GM21447 (cell line): Measurements from ENCODE around the gene GUCY1A1.
A peak's percentile ranks its signal among the peaks of the same experiment; 100 is the strongest.
"Not testable (repeated sequence)": the region's sequence is repeated elsewhere in the genome, so short reads cannot be mapped to it uniquely, and the experiment has no call there.

Source experiments
- ATAC-seq: cut with Tn5 transposase; IDR thresholded peaks from one replicate; pipeline ENCODE4 v1.9.1; 2021; ENCODE audit not compliant: unreplicated experiment

Gene GUCY1A1, protein sequence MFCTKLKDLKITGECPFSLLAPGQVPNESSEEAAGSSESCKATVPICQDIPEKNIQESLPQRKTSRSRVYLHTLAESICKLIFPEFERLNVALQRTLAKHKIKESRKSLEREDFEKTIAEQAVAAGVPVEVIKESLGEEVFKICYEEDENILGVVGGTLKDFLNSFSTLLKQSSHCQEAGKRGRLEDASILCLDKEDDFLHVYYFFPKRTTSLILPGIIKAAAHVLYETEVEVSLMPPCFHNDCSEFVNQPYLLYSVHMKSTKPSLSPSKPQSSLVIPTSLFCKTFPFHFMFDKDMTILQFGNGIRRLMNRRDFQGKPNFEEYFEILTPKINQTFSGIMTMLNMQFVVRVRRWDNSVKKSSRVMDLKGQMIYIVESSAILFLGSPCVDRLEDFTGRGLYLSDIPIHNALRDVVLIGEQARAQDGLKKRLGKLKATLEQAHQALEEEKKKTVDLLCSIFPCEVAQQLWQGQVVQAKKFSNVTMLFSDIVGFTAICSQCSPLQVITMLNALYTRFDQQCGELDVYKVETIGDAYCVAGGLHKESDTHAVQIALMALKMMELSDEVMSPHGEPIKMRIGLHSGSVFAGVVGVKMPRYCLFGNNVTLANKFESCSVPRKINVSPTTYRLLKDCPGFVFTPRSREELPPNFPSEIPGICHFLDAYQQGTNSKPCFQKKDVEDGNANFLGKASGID

DNA sequence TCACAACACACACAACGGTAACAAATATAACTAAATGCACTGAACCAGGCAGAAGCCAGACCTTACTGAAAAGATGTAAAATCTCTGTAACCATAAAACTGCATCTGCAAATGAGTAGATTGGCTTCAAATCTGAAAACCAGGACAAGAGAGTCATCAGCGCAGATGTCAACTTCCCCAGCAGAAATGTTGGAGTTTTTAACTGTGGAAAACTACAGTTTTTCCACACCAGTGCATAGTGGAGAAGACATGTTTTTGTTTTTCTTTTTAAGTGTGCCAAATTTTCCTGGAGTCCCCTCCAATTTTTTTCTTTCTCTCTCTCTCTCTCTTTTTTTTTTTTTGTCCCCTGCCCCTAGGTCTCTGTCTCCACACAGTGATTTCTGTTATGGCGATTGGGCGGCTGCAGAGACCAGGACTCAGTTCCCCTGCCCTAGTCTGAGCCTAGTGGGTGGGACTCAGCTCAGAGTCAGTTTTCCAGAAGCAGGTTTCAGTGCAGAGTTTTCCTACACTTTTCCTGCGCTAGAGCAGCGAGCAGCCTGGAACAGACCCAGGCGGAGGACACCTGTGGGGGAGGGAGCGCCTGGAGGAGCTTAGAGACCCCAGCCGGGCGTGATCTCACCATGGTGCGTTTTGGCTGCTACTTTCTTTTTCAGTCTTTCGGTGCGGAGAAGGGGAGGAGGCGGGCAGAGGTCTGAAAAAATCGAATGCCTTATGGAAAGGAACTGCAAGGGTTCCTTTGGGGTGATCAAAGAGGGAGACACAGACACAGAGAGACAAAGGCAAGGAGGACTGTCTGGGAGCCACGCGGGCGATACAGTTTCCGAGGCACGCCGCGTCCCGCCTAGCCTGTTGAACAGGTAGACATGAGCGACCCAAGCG lies at the start of gene GUCY1A1:
Gene GUCY1A1 (plus strand): TSS at position 505 of the 878 bp plus-strand sequence. CDS start 30,020 bp downstream, outside the sequence.
- ATAC-seq = peak; percentile 41

DNA sequence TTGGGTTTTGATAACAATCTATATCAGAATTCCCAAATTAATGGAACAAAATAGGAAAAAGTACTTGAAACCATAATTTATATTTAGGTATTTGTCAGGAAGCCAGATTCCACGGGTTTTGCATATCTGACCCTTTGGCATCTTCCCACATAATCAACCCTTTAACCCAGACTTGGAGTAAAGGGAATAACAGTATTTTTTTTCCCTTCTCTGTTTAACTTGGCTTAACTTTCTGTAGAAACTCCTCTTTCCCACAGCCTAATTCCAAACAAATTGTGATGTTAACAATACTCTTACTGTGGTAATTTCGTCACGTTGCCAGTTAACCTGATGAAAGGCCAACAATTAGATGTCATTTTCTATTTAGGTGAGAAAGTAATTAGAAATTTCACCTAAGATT lies 49.4 kb upstream of the GUCY1A1 start:
- ATAC-seq = no peak

DNA sequence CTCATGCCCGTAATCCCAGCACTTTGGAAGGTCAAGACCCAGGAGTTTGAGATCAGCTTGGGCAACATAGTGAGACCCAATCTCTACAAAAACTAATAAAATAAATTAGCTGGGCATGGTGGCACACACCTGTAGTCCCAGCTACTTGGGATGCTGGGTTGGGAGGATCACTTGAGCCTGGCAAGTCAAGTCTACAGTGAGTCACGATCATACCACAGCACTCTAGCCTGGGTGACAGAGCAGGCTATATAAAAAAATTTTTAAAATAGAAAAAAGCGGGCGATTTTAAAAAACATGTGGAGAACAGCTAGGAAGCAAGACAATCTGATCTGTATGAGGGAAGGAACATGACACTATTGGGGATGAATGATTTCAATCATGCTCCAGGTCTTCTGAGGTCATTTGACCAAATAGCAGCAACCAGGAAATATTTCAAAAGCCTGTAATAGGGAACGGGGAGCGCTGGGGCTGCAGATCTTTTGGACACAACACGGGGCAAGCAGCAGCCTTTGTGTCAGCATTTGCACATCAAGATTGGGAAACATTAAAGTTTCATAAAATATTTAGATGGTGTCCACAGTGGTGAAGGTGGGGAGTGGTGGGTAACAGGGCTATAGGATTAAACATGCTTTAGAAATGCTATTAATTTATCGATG lies 48.3 kb upstream of the GUCY1A1 start:
- ATAC-seq = no peak

DNA sequence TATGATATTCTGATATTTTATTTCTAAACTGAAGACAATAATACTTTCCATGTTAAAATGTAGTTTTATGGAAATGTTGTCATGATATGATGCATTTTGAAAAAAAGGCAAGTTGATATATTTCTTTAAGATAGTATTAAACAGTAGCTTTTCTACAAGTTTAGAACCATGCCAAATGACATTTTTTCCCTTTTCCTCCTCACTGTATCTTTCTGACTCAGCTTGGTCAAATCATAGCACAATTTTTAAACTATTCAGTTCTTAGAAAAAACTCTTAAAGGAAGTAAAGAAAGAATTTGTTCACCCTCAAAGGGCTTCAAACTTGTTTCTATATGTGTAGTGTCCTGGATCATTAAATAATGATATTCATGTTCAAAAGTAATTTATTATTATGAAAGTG lies 46.0 kb upstream of the GUCY1A1 start:
- no peak for ATAC-seq

DNA sequence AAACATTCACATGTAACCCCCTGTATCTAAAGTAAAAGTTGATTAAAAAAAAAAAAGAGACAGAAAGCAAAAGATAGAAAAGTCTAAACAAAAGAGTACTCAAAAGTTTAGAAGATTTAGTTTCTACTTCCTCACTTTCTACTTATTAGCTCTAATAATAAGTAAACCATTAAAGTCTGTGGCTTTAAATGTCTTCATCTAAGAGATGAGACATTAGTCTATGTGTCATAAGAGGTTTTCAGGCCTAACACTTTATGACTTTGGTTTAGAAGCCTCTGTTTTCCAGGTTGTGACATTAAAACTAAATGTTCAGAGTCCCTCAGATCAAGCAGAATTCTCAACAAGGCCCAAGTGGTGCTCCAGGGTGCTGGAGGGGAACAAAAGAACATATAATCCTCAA lies 42.2 kb upstream of the GUCY1A1 start:
- ATAC-seq = peak; percentile 98

DNA sequence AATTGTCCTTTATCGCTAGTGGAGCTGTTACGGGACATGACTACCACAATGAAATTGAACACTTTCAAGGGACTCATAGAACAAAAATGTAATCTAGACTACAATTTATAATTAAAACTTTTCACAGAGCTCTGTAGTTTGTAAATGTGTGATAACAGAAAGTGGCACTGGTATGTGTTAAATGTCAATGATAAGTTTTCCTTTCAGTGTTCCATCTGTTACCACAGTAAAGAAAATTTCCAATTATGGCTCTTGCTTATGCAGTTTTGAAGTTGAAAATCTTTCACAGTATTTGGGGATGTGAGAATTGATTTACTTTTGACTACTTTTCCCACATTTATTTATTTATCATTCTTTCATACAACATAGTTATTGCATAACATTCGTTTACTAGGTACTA lies 40.1 kb upstream of the GUCY1A1 start:
- ATAC-seq = no peak

DNA sequence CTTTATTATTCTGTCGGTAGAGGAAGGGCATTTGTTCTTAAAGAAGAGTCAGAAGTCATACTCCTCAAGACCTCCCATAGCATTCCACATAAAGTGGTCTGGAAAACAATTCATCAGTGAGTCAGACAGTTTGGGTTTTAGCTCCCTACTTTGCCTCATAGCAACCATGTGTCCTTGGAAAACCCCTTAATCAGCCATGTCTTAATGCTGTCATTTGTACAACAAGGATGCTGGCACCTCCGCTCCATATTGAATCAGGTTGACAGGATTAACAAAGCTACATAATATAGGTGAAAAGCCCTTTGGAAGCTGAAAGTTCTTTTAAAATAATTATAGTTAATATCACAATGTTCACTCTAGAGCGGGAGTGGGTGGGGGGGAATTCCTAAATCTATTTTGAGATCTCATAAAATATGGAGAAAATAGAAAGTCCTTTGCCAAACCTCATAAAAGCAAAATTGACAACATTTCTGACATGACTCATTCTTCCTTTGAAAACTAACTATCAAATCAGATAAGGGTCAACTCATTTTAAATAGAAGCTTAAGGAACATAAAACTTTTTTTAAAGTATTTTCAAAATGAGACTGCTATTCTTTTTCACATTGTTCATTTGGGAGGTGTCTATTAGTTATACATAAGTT lies 37.3 kb upstream of the GUCY1A1 start:
- no peak for ATAC-seq

DNA sequence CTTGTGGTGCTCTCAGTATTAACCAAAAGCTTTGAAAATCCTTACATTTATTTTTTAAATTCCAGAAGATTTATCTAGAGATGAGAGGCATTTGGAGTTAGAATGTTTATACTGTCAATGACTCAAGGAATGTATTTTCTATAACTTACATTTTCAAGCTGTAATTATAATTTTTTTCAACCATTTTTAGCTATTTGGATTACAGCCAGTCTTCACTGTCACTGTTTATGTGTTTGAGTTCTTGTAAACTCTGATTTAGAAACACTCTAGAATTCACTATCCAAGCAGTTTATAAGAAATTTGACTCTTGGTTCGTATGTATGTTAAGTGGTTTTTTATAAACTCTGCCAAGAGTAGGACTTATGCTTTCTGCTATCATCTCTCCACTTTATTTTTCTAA lies 36.7 kb upstream of the GUCY1A1 start:
- no peak for ATAC-seq

DNA sequence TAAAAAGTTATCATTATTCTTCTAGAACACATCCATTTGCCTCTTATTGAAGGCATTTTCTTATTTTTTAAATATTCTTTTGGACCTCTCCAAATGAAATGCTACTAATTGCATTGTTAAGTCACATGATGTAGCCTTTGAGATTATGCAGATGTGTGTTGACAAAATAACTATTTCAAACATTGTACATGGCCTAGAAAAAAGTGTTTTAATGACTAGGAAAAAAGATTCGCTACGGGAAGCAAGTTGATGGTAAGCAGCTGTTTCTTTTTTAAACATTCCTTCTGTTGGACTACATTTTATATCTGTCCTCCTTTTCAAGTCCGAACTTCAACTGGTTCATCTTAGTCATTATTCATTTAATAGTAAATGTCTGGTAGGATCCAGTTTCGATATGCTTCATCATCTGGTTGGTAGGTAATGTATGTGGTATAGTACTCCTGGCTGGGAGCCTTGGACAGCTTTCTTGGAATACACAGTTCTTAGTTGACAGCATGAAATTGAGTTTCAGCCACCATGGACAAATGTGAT lies 34.3 kb upstream of the GUCY1A1 start:
- no peak for ATAC-seq

DNA sequence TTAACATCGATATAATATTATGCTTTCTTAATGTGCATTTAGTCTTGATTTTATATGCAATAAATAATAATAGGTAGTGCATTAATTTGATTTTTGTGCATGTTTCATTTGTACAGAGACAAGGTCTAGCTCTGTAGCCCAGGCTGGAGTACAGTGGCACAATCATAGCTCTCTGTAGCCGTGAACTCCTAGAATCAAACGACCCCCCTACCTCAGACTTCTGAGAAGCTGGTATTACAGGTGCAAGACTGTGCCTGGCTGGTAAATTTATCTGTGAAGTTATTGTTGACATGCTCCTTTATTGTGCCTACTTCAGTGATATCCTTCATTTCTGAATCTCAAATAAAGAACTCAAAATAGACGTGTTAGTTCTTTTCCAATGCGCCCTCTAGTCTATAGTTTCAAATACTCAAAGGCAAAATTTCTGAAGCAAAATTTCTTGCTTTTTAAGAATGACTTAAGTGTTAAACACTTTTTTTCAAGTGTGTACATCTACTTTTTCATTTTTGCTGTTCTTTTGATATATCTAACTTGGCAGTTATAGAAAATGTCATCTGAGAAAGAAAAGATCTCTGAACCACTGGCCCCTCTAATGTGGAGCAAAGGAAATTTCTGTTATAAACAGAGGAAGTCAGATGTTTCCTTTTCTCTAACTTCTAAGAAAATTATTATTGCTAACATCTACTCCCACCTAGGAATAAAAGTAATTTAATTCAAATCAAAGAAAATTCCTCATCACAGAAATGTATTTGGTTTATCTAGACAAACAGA lies 28.3 kb upstream of the GUCY1A1 start:
- no peak for ATAC-seq

DNA sequence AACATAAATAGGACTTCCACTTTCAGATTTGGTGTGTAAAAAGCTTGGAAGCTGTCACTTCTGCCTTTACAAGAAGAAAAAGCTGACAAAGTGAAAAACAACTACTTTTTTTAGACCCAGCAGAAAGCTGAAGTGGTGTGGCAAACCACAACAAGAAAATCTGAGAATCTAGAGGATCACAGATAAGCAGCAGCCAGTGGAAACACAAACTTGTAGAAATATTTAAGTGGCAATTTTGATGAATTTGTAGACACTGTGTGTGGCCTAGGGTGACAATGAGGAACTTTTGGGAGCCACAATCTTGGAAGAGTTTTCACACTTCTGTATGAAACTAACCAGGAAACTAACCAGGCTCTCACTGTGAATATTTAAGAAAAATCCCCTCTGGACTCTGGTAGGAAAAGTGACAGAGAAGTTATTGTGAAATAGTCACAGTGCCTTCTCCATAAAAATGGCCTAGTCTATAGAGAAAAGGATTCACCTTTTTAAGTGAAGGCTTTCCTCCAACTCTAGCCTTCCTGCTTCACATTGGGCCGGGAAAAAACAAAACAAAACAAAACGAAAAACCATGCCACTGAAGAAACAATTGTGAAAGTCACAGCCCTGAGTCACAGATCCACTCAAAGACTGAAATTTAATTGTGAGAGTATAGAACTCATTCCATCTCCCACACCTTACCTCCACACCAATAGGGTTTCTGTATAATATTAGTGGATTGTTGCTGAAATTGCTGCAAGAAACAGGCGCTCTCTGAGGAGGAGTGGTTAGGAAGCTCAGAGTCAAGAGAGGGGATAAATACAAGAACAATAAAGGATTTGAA lies 26.7 kb upstream of the GUCY1A1 start:
- ATAC-seq = peak; percentile 94

DNA sequence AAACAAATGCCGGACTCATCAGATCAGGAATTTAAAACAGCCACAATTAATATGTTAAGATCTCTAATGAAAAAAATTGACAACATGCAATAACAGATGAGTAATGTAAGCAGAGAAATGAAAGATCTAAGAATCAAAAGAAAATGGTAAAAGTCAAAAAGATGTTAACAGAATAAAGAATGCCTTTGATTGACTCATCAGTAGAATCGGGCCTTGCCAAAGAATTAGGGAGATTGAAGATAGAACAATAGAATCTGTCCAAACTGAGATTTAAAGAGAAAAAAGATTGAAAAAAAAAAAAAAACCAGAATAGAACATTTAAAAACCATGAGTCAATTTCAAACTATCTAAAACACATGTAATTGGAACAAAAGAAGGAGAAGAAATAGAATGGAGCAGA lies 25.9 kb upstream of the GUCY1A1 start:
- ATAC-seq = no peak

DNA sequence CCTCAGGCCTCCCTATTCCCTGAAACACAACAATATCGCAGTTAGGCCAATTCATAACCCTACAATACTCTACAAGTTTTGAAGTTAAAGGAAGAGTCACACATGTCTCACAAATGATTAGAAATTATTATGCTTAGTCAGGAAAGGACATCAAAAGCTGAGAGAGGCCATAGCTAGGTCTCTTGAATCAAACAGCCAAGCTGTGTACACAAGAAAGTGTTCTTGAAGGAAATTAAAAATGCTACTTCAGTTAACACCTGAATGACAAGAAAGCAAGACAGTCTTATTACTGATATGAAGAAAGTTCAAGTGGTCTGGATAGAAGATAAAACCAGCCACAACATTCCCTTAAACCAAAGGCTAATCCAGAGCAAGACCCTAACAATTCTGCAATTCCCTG lies 23.6 kb upstream of the GUCY1A1 start:
- ATAC-seq = no peak

DNA sequence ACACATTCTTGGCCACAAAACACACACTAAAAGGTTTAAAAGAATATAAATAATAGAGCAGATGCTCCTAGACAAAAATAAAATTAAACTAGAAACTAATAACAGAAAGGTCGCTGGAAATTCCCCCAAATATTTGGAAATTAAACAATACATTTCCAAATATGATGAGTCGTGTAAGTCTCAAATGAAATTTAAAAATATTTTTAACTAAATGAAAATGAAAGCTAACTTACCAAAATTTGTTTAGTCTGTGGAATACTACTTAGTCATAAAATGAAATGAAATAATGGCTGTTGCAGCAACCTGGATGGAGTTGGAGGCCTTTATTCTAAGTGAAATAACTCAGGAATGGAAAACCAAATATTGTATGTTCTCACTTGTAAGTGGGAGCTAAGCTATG lies 20.6 kb upstream of the GUCY1A1 start:
- no peak for ATAC-seq

DNA sequence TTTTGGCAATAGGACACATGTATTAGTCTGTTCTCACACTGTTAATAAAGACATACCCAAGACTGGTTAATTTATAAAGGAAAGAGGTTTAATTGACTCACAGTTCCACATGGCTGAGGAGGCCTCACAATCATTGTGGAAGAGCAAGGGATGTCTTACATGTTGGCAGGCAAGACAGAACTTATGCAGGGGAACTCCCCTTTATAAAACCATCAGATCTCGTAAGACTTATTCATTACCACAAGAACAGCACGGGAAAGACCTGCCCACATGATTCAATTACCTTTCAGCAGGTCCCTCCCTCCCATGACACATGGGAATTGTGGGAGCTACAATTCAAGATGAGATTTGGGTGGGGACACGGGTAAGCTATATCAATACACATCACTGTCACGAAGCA lies 15.9 kb upstream of the GUCY1A1 start:
- ATAC-seq = not testable (repeated sequence)

DNA sequence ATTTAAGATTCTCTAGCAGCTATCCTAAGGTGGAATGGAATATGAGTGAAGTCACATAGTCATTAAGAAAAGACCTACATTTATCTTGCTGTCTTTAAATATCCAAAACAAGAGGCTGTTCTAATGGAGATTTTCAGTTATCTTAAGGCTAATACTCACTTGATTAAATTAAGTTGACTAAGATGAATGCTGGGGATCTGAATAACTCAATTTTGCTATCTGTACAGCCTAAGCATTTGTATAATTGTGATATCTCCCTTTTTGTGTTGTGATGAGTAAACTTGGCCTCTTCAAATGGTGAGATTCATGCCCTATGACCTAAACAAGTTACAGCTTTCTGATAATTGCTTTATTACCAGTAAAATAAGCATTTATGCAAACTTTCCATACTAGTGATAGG lies 13.6 kb upstream of the GUCY1A1 start:
- ATAC-seq = no peak

DNA sequence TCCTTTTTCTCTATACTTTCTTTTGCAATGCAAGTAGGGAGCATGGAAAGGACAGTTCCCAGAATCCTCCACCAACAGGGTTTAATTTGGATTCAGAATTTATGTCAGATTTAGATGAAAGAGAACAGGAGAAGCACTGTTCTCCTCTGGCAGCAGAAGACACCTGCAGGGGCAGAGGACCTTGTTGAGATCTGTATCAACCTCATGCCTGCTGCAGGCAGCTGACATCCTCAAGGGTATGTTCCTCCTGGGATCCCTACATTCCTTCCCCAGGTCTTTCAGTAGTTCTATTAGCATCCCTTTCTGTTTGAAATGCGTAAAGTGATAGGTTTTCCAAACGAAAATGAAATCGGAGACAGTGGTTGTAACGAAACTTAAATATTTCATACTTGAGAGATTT lies 10.6 kb upstream of the GUCY1A1 start:
- ATAC-seq = no peak

DNA sequence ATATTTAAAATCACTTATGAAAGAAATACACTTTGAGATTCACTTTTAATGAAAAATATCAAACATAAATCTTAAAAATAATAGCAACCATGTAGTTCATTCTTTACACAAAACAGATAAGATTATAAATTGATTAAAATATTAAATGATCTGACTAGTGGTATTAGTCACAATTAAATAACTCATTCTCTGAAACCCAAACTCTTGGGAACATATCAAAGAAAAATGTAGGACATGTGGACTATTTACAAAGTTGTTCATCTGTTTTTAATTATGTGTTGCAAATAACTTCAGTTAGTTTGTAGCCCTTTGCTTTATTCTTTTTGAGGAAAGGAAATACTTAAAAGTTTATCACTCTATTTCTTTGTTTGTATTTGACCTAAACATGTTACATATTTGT lies 9.5 kb upstream of the GUCY1A1 start:
- no peak for ATAC-seq
